HUES48 (cell line): ENCODE results near the gene ANO8.
"Not testable (repeated sequence)": the region's sequence is repeated elsewhere in the genome, so short reads cannot be mapped to it uniquely, and the experiment has no call there.

Experiments used
- H3K27ac ChIP-seq: one replicate; pipeline ENCODE4 v1.7.0; 2013; ENCODE audit warnings: low read depth, low read length, inconsistent platforms
- H3K27me3 ChIP-seq: 2 replicates; pipeline ENCODE4 v1.6.1; 2013; ENCODE audit warnings: mild to moderate bottlenecking, low read length; ENCODE audit not compliant: control insufficient read depth, insufficient read depth
- H3K36me3 ChIP-seq: 2 replicates; pipeline ENCODE4 v1.6.1; 2013; ENCODE audit warnings: low read length; ENCODE audit not compliant: control insufficient read depth, insufficient read depth
- H3K4me1 ChIP-seq: 2 replicates; pipeline ENCODE4 v1.6.1; 2013; ENCODE audit warnings: mild to moderate bottlenecking, low read length; ENCODE audit not compliant: control insufficient read depth, insufficient read depth
- H3K4me3 ChIP-seq: 2 replicates; pipeline ENCODE4 v1.5.1; 2013; ENCODE audit warnings: mild to moderate bottlenecking, low read depth, low read length
- H3K9ac ChIP-seq: 2 replicates; pipeline ENCODE4 v1.6.1; 2013; ENCODE audit warnings: mild to moderate bottlenecking, low read depth, low read length, moderate library complexity
- H3K9me3 ChIP-seq: 2 replicates; pipeline ENCODE4 v1.6.1; 2013; ENCODE audit warnings: low read length; ENCODE audit not compliant: control insufficient read depth, insufficient read depth

ANO8 gene

DNA sequence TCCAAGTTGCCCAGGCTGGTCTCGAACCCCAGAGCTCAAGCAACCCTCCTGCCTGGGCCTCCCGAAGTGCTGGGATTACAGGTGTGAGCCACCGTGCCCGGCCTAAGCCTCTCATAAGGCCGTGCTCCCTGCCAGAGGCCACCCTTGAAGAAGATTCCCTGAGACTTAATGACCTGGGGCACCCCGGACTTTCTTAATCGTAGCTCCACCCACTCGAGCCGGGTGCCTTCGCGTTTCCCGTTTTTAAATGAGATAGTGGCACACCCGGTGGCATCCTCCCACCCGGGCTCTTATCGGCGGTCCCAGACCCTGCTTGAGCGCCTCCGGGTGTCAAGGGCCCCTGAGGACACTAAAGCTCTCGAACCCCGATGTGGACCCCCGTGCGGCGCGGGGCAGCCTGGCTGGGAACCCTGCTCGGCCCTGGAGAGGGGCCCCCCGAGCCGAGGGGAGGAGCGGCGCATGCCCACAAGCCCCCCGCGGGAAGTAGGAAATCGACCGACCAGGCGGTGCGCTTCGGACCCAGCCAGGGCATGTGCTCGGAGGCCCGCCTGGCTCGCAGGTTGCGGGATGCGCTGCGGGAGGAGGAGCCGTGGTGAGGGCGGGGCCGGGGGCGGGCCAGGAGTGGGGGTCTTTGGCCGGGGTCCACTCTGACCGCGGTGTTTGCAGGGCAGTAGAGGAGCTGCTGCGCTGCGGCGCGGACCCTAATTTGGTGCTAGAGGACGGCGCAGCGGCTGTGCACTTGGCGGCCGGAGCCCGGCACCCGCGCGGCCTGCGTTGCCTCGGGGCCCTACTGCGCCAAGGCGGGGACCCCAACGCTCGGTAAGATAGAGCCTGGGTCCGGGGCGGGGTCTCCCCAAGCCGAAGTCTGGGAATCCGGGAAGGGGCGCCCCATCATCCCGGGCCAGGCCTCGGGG, 53.0 kb downstream of the ANO8 start, which contains the start of gene ANKLE1:
Gene ANKLE1 (plus strand): TSS at position 511 of the 914 bp plus-strand sequence. CDS start 20 bp downstream, at position 531.
- peak within 1 kb of the TSS; percentile 63 for H3K4me3 ChIP-seq
- H3K36me3 ChIP-seq, result peaks cover 46% of the 10 kb centered on the region
- no peak within 1 kb of the TSS; the same call in 1 of the 2 replicates for H3K9ac ChIP-seq
- no peaks in the 10 kb centered on the region for H3K4me1 ChIP-seq
- H3K27me3 ChIP-seq, result peaks cover 9% of the 10 kb centered on the region; the same call in 1 of the 2 replicates
- H3K9me3 ChIP-seq, result no peaks in the 10 kb centered on the region
- H3K27ac ChIP-seq, result no peak within 1 kb of the TSS

DNA sequence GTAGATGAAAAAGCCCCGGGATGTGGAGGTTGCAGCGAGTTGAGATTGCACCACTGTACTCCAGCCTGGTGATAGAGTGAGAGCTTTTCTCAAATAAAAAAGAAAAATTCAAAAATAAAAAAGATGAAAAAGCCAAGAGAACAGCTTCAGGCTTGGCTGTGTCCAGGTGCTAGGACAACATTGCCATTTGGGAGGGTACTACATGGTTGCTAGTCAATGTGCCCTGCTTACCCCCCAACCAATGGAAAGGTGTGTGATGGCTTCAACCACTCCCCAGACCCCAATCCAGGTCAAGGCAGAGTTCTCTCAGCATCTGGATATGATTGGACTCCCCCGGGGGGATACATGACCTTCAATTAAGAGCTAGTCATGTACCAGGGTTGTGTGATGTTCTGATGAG, 55.2 kb downstream of the ANO8 start:
- no peaks in the 10 kb centered on the region for H3K4me1 ChIP-seq
- peaks cover 55% of the 10 kb centered on the region for H3K36me3 ChIP-seq
- H3K9ac ChIP-seq, result no peak overlapping the region
- peaks cover 9% of the 10 kb centered on the region; the same call in 1 of the 2 replicates for H3K27me3 ChIP-seq
- H3K4me3 ChIP-seq, result no peak overlapping the region
- no peak overlapping the region for H3K27ac ChIP-seq
- H3K9me3 ChIP-seq, result no peaks in the 10 kb centered on the region

- Histone ChIP-seq H3K9ac (no peak overlapping the region), H3K27me3 (no peaks in the 10 kb centered on the region), H3K4me1 (no peaks in the 10 kb centered on the region), H3K9me3 (no peaks in the 10 kb centered on the region), H3K36me3 (peaks cover 76% of the 10 kb centered on the region), H3K4me3 (no peak overlapping the region), H3K27ac (no peak overlapping the region)
Observed at GRCh38 chr19:17275441-17276175, 59.0 kb downstream of the ANO8 start.

DNA sequence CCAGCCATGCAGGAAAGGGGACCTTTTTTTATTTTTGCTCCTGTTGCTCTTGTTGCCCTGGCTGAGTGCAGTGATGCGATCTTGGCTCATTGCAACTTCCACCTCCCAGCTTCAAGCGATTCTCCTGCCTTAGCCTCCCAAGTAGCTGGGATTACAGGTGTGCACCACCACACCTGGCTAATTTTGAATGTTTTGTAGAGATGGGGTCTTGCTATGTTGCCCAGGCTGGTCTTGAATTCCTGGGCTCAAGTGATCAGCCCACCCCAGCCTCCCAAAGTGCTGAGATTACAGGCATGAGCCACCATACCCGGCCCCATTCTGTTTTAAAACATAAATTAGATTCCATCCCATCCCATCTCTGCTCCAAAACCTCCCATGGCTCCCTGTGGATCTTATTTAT, 59.8 kb downstream of the ANO8 start:
- not testable (repeated sequence) for H3K9me3 ChIP-seq, H3K4me3 ChIP-seq, H3K9ac ChIP-seq, H3K4me1 ChIP-seq, H3K27me3 ChIP-seq, H3K27ac ChIP-seq
- peaks cover 81% of the 10 kb centered on the region for H3K36me3 ChIP-seq
